RPMI8226 (cell line): ENCODE measurements around the gene LRRC58.
"Not testable (repeated sequence)": the region's sequence is repeated elsewhere in the genome, so short reads cannot be mapped to it uniquely, and the experiment has no call there.

Experiments
- DNase-seq: peaks from one replicate; pipeline ENCODE4 v3.0.0-alpha.2; 2015

Gene LRRC58

DNA sequence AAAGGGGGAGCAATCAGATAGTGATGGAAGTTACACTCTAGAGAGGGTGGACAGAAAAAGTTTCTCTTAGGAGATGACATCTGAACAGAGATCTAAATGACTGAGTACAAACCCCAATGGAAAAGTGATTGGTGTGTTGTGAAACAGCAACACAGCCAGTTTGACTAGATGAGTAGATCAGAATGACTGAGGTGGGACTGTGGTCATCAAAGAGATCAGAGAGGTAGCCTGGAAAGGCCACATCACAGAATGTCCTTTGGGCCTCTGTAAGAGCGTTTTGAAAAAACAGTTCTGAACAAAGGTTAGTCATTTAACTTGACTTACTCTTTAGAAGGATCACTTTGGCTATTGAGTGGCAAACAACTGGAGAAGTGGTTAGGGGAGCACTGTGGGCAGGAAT is 10.6 kb downstream of the LRRC58 start:
- no peak for DNase-seq

- DNase-seq, result no peak
These were observed 16.5 kb downstream of the LRRC58 start for GRCh38 chr3:120332646-120333045.

GRCh38 chr3:120331076-120331475 is 18.1 kb downstream of the LRRC58 start:
- no peak for DNase-seq

DNA sequence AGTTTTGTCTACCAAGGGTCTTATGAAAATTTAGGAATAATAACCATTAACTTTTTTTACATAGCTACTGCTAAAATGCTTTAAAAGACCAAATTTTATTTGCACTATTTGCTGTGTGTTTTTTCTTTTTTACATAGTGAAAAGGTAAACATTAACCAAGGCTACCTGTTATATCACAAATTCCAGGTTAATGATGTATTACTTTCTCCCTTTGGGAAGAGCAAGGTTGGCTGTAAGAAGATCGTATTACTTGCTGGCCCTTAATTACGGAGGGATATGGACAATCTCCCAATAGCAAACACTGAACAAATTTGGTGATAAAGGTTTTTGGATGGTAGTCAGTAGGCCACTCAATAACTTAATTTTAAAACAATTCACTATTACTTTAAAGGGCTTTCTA is 22.4 kb downstream of the LRRC58 start:
- no peak for DNase-seq

GRCh38 chr3:120324190-120324589 is 25.0 kb downstream of the LRRC58 start:
- DNase-seq, result no peak

DNA sequence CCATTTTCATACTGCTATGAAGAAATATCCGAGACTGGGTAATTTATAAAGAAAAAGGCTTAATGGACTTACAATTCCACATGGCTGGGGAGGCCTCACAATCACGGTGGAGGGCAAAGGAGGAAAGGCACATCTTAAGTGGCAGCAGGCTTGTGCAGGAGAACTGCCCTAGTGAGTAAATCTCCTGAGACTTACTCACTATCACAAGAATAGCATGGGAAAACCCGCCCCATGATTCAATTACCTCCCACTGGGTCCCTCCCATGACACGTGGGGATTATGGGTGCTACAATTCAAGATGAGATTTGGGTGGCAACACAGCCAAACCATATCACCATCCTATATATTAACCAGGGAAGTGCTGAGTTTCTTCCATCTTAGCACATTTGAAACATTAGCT is 25.4 kb downstream of the LRRC58 start:
- not testable (repeated sequence) for DNase-seq

- DNase-seq, result no peak
These were observed 37.0 kb downstream of the LRRC58 start for GRCh38 chr3:120311863-120312794.

GRCh38 chr3:120306519-120307455 is 42.4 kb downstream of the LRRC58 start:
- no peak for DNase-seq

GRCh38 chr3:120304616-120305015 is 44.5 kb downstream of the LRRC58 start:
- DNase-seq, result no peak

DNA sequence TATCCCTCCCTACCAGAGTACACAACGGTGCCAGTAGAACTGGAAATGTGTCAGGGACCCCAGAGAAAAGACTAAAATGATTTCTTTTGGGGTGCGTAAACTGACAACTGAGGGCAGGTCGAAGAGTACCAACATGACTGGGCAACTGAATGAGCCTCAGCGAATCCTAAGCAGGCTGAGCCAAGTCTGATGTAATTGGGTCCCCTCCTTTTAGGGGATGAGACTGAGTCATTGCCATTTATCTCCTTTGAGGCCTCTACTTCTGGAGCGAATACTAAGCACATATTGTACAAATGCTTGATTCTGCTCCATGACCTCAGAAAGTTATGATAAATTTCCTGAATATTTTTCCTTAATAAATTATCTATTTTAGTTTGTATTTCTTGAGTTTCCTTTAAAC is 46.8 kb downstream of the LRRC58 start:
- no peak for DNase-seq

GRCh38 chr3:120300971-120301370 is 48.2 kb downstream of the LRRC58 start:
- no peak for DNase-seq

DNA sequence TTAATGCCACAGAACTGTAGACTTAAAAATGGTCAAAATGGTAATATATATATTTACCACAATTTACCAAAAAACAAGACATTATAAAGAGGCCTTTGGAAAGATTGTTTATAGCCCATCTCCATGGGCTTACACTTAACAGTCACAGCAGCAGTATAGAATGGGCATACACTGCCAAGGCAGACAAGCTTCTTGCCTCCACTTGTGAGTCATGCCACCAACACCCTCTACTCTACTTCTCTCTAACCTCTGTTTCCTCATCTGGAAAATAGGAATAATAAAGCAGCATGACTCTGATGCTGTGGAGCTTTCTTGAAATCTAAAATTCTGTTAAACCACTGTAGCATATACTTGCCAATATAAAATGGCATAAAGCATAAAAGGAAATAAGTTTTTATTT is 49.8 kb downstream of the LRRC58 start:
- no peak for DNase-seq

DNA sequence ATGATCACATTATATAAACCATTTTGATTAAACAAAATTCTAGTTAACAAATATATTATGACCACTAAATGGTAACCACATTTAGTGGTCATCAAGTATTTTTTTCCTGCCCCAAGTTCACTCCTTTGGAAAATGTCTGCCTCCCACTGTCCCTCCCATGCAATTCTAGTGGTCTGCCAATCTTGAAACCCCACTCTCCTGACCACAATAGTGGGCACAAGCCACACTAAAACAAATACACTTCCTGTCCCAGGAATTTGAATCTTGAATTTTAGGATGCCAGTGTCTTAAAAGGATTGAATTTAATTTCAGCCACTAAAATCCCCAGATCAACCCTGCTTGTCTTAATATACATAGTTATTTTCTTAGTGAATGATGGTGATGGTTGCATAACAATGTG is 50.2 kb downstream of the LRRC58 start:
- DNase-seq, result no peak

- DNase-seq, result not testable (repeated sequence)
These were observed 57.6 kb downstream of the LRRC58 start for GRCh38 chr3:120291552-120291951.

DNA sequence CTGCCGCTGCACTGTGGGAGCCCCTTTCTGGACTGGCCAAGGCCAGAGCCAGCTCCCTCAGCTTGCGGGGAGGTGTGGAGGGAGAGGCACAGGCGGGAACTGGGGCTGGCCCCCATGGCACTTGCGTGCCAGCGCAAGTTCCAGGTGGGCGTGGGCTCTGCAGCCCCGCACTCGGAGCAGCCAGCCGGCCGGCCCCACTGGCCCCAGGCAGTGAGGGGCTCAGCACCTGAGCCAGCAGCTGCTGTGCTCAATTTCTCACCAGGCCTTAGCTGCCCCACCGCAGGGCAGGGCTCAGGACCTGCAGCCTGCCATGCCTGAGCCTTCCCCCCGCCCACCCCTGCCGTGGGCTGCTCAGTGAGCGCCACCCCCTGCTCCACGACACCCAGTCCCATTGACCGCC is 59.5 kb downstream of the LRRC58 start:
- DNase-seq, result no peak

- no peak for DNase-seq
These were observed 62.7 kb downstream of the LRRC58 start for GRCh38 chr3:120286465-120286864.

- no peak for DNase-seq
These were observed 63.7 kb downstream of the LRRC58 start for GRCh38 chr3:120285508-120285841.

DNA sequence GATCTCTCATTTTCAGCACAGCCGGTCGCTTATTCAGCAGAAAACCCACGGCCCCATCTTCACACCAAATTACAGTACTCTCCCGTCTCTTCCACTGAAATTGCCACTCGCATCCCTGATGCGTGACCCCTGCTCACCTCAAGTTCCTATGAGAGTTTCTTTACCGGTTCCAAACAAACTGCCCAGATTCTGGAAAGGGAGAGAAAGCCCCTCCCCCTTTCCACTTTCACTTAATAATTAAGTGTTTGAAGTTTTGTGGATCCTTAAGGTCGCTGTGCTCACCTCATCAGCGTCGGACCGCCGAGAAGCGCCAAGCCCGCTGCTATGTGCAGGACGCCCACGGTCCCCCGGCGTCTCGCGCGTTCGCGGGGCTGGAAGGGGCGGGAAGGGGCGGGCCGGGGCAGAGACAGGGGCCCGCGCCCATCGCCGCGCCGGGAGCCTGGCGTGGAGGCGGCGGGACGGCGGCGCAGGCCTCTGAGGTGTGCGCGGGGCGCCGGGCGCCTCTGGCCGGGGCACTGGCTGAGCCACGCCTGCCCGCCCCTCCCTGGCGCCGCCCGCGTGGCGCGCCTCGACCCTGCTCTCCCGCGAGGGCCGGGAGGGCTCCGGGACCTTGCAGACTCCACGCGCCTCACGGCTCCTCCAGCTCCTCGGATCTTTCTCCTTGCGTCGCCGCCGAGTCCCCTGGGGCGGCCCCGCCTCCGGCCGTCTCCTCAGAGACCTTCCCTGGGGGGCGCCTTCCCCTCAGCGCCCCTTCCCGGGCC is 64.2 kb downstream of the LRRC58 start, which contains the start of gene GPR156:
TSS of gene GPR156 (minus strand) at position 476 of the 761 bp plus-strand sequence. CDS start 41,124 bp downstream, outside the sequence.
- DNase-seq, result no peak

GRCh38 chr3:120281261-120281660 is 67.9 kb downstream of the LRRC58 start:
- no peak for DNase-seq

DNA sequence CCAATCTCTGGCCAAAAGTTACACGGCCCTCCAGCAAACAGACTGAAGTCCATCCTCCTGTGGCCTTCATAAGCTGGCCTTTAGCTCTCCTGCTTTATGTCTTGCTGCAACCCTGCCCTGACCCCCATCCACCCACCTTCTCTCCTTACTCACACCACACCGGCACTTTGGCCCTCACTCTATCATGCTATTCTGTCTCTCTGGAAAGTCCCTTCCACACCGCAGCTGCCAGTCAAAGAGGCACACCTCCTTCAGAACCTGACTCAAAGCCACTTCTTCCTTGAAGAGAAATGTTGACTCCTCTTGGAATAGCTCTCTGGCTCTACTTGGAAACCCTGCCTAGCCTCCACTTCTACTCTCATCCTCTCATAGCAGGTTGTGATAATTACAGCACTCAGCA is 68.6 kb downstream of the LRRC58 start:
- no peak for DNase-seq

DNA sequence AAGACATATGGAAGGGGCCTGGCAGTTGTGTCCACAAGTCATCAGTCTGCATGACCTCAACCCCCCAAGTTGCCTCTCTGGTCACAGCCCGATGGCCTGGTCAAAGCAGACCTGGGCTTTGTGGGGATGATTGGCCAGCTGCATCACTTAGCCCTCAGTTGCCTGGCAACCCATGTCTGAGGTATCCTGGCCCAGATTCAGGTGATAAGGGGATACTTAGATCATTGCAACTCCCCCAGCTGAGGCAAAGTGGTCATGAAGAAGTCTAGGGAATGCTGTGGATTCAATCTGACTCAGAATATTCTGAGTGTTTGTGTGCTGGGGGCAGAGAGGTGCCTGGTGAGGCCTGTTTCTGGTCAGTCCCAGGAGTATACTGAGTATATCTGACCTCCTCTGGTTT is 69.1 kb downstream of the LRRC58 start:
- DNase-seq, result no peak

DNA sequence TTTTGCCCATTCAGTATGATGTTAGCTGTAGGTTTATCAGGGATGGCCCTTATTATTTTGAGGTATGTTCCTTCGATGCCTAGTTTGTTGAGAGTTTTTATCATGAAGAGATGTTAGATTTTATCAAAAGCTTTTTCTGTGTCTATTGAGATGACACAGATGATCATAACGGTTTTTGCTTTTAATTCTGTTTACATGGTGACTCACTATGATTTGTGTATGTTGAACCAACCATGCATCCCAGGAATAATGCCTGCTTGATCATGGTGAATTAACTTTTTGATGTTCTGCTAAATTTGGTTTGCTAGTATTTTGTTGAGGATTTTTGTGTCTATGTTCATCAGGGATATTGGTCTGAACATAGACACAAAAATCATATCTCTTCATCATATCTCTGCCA is 72.4 kb downstream of the LRRC58 start:
- DNase-seq, result no peak

DNA sequence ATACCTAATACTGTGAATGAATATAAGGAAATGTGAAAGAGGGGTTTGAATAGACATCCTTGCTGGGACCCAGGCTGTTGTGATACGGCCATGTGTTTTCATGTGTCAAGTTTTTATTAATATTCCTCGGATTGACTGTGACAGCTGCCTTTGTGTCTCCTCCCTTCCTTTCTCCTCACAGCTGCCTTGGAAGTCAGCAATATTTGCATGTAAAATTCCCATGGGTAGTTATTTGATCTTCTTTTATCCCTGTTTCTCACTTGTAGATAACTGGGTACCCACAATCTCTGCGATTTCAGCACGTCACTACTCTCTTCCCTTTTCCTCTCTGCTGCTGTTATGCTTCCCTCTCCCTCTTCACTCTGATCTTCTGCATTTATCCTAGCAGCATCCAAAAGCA is 73.5 kb downstream of the LRRC58 start:
- no peak for DNase-seq
